ENCODE results near the gene PPP6R2.

Gene PPP6R2

GRCh38 chr22:50311606-50312351 is 31.3 kb upstream of the PPP6R2 start:
- Mint-ChIP-seq H3K27me3 (peaks cover 2% of the 10 kb centered on the region), H3K9me3 (ENCODE audit: low read depth) (no peaks in the 10 kb centered on the region), H3K36me3 (no peaks in the 10 kb centered on the region), H3K4me1 (ENCODE audit: low read depth) (peaks cover 18% of the 10 kb centered on the region), H3K27ac (no peak overlapping the region), H3K4me3 (no peak overlapping the region)

- Mint-ChIP-seq H3K4me3 (no peak overlapping the region), H3K36me3 (no peaks in the 10 kb centered on the region), H3K27ac (no peak overlapping the region), H3K9me3 (ENCODE audit: low read depth) (no peaks in the 10 kb centered on the region), H3K27me3 (peaks cover 2% of the 10 kb centered on the region), H3K4me1 (ENCODE audit: low read depth) (peaks cover 18% of the 10 kb centered on the region)
Observed at GRCh38 chr22:50312371-50312770, 30.8 kb upstream of the PPP6R2 start.

- peaks cover 2% of the 10 kb centered on the region for H3K27me3 Mint-ChIP-seq
- no peak overlapping the region for H3K27ac Mint-ChIP-seq
- no peak overlapping the region for H3K4me3 Mint-ChIP-seq
- H3K4me1 Mint-ChIP-seq (ENCODE audit: low read depth), result peaks cover 18% of the 10 kb centered on the region
- no peaks in the 10 kb centered on the region for H3K36me3 Mint-ChIP-seq
- H3K9me3 Mint-ChIP-seq (ENCODE audit: low read depth), result no peaks in the 10 kb centered on the region
Observed at GRCh38 chr22:50313021-50313420, 30.1 kb upstream of the PPP6R2 start.

GRCh38 chr22:50313600-50313999 is 29.5 kb upstream of the PPP6R2 start:
- H3K4me1 Mint-ChIP-seq (ENCODE audit: low read depth), result peaks cover 18% of the 10 kb centered on the region
- H3K36me3 Mint-ChIP-seq, result no peaks in the 10 kb centered on the region
- H3K27me3 Mint-ChIP-seq, result peaks cover 2% of the 10 kb centered on the region
- H3K27ac Mint-ChIP-seq, result no peak overlapping the region
- peak overlapping the region; percentile 92 for H3K4me3 Mint-ChIP-seq
- H3K9me3 Mint-ChIP-seq (ENCODE audit: low read depth), result no peaks in the 10 kb centered on the region

- no peaks in the 10 kb centered on the region for H3K27me3 Mint-ChIP-seq
- no peaks in the 10 kb centered on the region for H3K36me3 Mint-ChIP-seq
- peaks cover 16% of the 10 kb centered on the region for H3K4me1 Mint-ChIP-seq (ENCODE audit: low read depth)
- peak overlapping the region; percentile 93 for H3K27ac Mint-ChIP-seq
- H3K9me3 Mint-ChIP-seq (ENCODE audit: low read depth), result no peaks in the 10 kb centered on the region
- peak overlapping the region; percentile 92 for H3K4me3 Mint-ChIP-seq
Observed at GRCh38 chr22:50314081-50314454, 29.1 kb upstream of the PPP6R2 start.

- Mint-ChIP-seq H3K27ac (peak overlapping the region; percentile 93), H3K4me1 (ENCODE audit: low read depth) (peaks cover 16% of the 10 kb centered on the region), H3K36me3 (no peaks in the 10 kb centered on the region), H3K27me3 (no peaks in the 10 kb centered on the region), H3K9me3 (ENCODE audit: low read depth) (no peaks in the 10 kb centered on the region), H3K4me3 (peak overlapping the region; percentile 92)
Observed at GRCh38 chr22:50314455-50315288, 28.5 kb upstream of the PPP6R2 start.

- H3K4me1 Mint-ChIP-seq (ENCODE audit: low read depth), result peaks cover 16% of the 10 kb centered on the region
- no peaks in the 10 kb centered on the region for H3K9me3 Mint-ChIP-seq (ENCODE audit: low read depth)
- no peaks in the 10 kb centered on the region for H3K36me3 Mint-ChIP-seq
- H3K27me3 Mint-ChIP-seq, result no peaks in the 10 kb centered on the region
- H3K27ac Mint-ChIP-seq, result peak overlapping the region; percentile 77
- H3K4me3 Mint-ChIP-seq, result peak overlapping the region; percentile 64
Observed at GRCh38 chr22:50315289-50316113, 27.6 kb upstream of the PPP6R2 start.

GRCh38 chr22:50316114-50317065 is 26.7 kb upstream of the PPP6R2 start:
- H3K9me3 Mint-ChIP-seq (ENCODE audit: low read depth), result no peaks in the 10 kb centered on the region
- H3K4me3 Mint-ChIP-seq, result no peak overlapping the region
- H3K36me3 Mint-ChIP-seq, result no peaks in the 10 kb centered on the region
- no peak overlapping the region for H3K27ac Mint-ChIP-seq
- H3K27me3 Mint-ChIP-seq, result no peaks in the 10 kb centered on the region
- H3K4me1 Mint-ChIP-seq (ENCODE audit: low read depth), result peaks cover 16% of the 10 kb centered on the region

- Mint-ChIP-seq H3K9me3 (ENCODE audit: low read depth) (no peaks in the 10 kb centered on the region), H3K27ac (no peak overlapping the region), H3K4me3 (no peak overlapping the region), H3K4me1 (ENCODE audit: low read depth) (peaks cover 16% of the 10 kb centered on the region), H3K27me3 (no peaks in the 10 kb centered on the region), H3K36me3 (no peaks in the 10 kb centered on the region)
Observed at GRCh38 chr22:50317178-50317577, 25.9 kb upstream of the PPP6R2 start.

- Mint-ChIP-seq H3K9me3 (ENCODE audit: low read depth) (no peaks in the 10 kb centered on the region), H3K36me3 (no peaks in the 10 kb centered on the region), H3K4me3 (no peak overlapping the region), H3K27me3 (no peaks in the 10 kb centered on the region), H3K27ac (no peak overlapping the region), H3K4me1 (ENCODE audit: low read depth) (peaks cover 16% of the 10 kb centered on the region)
Observed at GRCh38 chr22:50317674-50318073, 25.5 kb upstream of the PPP6R2 start.

- Mint-ChIP-seq H3K4me1 (ENCODE audit: low read depth) (peaks cover 16% of the 10 kb centered on the region), H3K27me3 (no peaks in the 10 kb centered on the region), H3K36me3 (no peaks in the 10 kb centered on the region), H3K9me3 (ENCODE audit: low read depth) (no peaks in the 10 kb centered on the region), H3K4me3 (no peak overlapping the region), H3K27ac (no peak overlapping the region)
Observed at GRCh38 chr22:50318356-50318697, 24.8 kb upstream of the PPP6R2 start.

GRCh38 chr22:50318698-50319411 is 24.3 kb upstream of the PPP6R2 start:
- H3K27me3 Mint-ChIP-seq, result no peaks in the 10 kb centered on the region
- H3K9me3 Mint-ChIP-seq (ENCODE audit: low read depth), result no peaks in the 10 kb centered on the region
- H3K27ac Mint-ChIP-seq, result no peak overlapping the region
- H3K36me3 Mint-ChIP-seq, result no peaks in the 10 kb centered on the region
- no peak overlapping the region for H3K4me3 Mint-ChIP-seq
- peaks cover 14% of the 10 kb centered on the region for H3K4me1 Mint-ChIP-seq (ENCODE audit: low read depth)

GRCh38 chr22:50319503-50319951 is 23.6 kb upstream of the PPP6R2 start:
- no peak overlapping the region for H3K27ac Mint-ChIP-seq
- no peaks in the 10 kb centered on the region for H3K36me3 Mint-ChIP-seq
- H3K4me1 Mint-ChIP-seq (ENCODE audit: low read depth), result peaks cover 7% of the 10 kb centered on the region
- no peak overlapping the region for H3K4me3 Mint-ChIP-seq
- no peaks in the 10 kb centered on the region for H3K9me3 Mint-ChIP-seq (ENCODE audit: low read depth)
- H3K27me3 Mint-ChIP-seq, result no peaks in the 10 kb centered on the region

Measured in activated naive CD8-positive, alpha-beta T cell (primary cell).